ENCODE results near the gene EP400. TPM values are rescaled to one million over a fixed set of nuclear protein-coding genes. Genes with fewer than 3 reads are reported as not detected.

The EP400 gene
- total and polyA plus RNA-seq, 2 of the 4 experiments (the other 2 are of a cell fraction): 4.3 to 11.4 TPM

GRCh38 chr12:132079200-132079599 is 129.5 kb downstream of the EP400 start:
- Histone ChIP-seq H4K8ac (ENCODE audit: low read depth in 2 of 2, low read length in 2 of 2) (no peak overlapping the region), H4K5ac (ENCODE audit: low read depth, low read length) (no peak overlapping the region), H3K4me1 (ENCODE audit: control insufficient read depth, insufficient read depth, low read length) (peaks cover 7% of the 10 kb centered on the region), H3K27ac (ENCODE audit: insufficient read depth, low read length) (no peak overlapping the region), H3K36me3 (ENCODE audit: control insufficient read depth, insufficient read depth, low read length) (peaks cover 33% of the 10 kb centered on the region), H3K79me1 (ENCODE audit: low read depth in 1 of 2, low read length in 2 of 2) (peaks cover 0 to 9% of the 10 kb centered on the region in 2 experiments; a peak in 1 of 4 replicates), H2BK20ac (ENCODE audit: low read depth, low read length) (no peak overlapping the region), H3K27me3 (ENCODE audit: control insufficient read depth, insufficient read depth, low read length) (no peaks in the 10 kb centered on the region), H3K14ac (replicated peaks; ENCODE audit: low read depth, low read length) (no peak overlapping the region), H2AFZ (replicated peaks; ENCODE audit: low read length, poor library complexity) (no peak overlapping the region), H3K4me3 (ENCODE audit: insufficient read depth, low read depth, low read length) (no peak overlapping the region), H4K20me1 (ENCODE audit: insufficient read depth, low read length) (peaks cover 4% of the 10 kb centered on the region; the same call in 1 of the 2 replicates), H2BK15ac (ENCODE audit: low read depth, low read length) (no peak overlapping the region), H3K56ac (ENCODE audit: extremely low read depth, insufficient read depth, low read length) (no peak overlapping the region), H3K9me1 (ENCODE audit: insufficient read depth, low read length) (peaks cover 7% of the 10 kb centered on the region; the same call in 1 of the 2 replicates), H2BK120ac (ENCODE audit: low read depth, low read length) (no peak overlapping the region), H4K91ac (ENCODE audit: insufficient read depth, low read depth, low read length) (no peak overlapping the region), H2AK5ac (ENCODE audit: low read depth, low read length) (no peak overlapping the region), H3K9ac (ENCODE audit: low read depth, low read length) (no peak overlapping the region), H2AK9ac (replicated peaks; ENCODE audit: low read depth, low read length, poor library complexity) (no peak overlapping the region), H3K4me2 (ENCODE audit: low read depth, low read length) (no peak overlapping the region), H3K23ac (ENCODE audit: low read depth, low read length) (no peak overlapping the region), H3K18ac (ENCODE audit: low read depth, low read length) (no peak overlapping the region), H2BK5ac (ENCODE audit: low read depth, low read length, poor library complexity, severe bottlenecking) (no peak overlapping the region), H3K4ac (ENCODE audit: low read depth, low read length) (no peak overlapping the region), H3K9me3 (ENCODE audit: control insufficient read depth, insufficient read depth, low read length) (no peaks in the 10 kb centered on the region)
- TF ChIP-seq USF2 (IDR thresholded peaks at IDR 0.05; ENCODE audit: low read depth, low read length) (no peak), POLR2A (IDR thresholded peaks at IDR 0.05; ENCODE audit: low read depth, low read length) (no peak), MAZ (IDR thresholded peaks at IDR 0.05; ENCODE audit: borderline replicate concordance, low read depth, low read length) (no peak), NFE2L2 (IDR thresholded peaks at IDR 0.05; ENCODE audit: low read depth, low read length) (no peak), FOS (IDR thresholded peaks at IDR 0.05; ENCODE audit: low read depth, low read length) (no peak), MXI1 (IDR thresholded peaks at IDR 0.05; ENCODE audit: borderline replicate concordance, low read depth, low read length) (no peak), CHD1 (IDR thresholded peaks at IDR 0.05; ENCODE audit: low read depth, low read length) (no peak), SMC3 (IDR thresholded peaks at IDR 0.05; ENCODE audit: low read depth, low read length) (no peak), RCOR1 (IDR thresholded peaks at IDR 0.05; ENCODE audit: insufficient replicate concordance, low read length) (no peak)
- TF ChIP-seq, protein P1, sequence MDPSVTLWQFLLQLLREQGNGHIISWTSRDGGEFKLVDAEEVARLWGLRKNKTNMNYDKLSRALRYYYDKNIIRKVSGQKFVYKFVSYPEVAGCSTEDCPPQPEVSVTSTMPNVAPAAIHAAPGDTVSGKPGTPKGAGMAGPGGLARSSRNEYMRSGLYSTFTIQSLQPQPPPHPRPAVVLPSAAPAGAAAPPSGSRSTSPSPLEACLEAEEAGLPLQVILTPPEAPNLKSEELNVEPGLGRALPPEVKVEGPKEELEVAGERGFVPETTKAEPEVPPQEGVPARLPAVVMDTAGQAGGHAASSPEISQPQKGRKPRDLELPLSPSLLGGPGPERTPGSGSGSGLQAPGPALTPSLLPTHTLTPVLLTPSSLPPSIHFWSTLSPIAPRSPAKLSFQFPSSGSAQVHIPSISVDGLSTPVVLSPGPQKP (IDR thresholded peaks at IDR 0.05; ENCODE audit: borderline replicate concordance, low read depth, low read length): no peak
- intact Hi-C loops (cut with micrococcal nuclease) (no loop called here), dilution Hi-C loops (cut with HindIII; ENCODE audit: low sequenced_read_pairs, unreplicated experiment) (no loop called here), in situ Hi-C loops (cut with MboI; ENCODE audit: low sequenced_read_pairs) (no loop called here)
- BruUV-seq (replicated peaks): no TSS peak
- ChIA-PET POLR2A (ENCODE audit: unreplicated experiment) (no interaction called here), CTCF (no interaction called here)
- DNase-seq (no peak), ATAC-seq (ENCODE audit: low read depth) (no peak)
- WGBS, 2 experiments (ENCODE audit: extremely low coverage in 2 of 2, insufficient read length in 1 of 2): no CpG with 5 or more reads among the region's 8 CpGs
